ENCODE results near the gene ATF7. TPM values are rescaled to one million over a fixed set of nuclear protein-coding genes. Genes with fewer than 3 reads are reported as not detected.

ATF7 gene
- total RNA-seq, 1 donor from 2014 or later = 53.3 TPM

DNA sequence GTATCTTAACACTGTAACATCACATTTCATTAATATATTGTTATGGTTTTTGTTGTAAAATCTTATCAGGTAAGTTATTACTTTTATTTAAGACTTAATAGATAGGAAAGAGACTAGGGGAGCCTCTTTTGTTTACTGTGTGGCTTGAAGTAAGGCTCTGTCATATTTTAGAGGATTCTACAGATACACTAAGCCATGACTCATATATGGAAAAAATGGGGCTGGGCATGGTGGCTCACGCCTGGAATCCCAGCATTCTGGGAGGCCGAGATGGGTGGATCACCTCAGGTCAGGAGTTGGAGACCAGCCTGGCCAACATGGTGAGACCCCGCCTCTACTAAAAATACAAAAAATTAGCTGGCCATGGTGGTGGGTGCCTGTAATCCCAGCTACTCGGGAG lies 95.3 kb downstream of the ATF7 start:
- DNase-seq (ENCODE audit: low spot score) = no peak

DNA sequence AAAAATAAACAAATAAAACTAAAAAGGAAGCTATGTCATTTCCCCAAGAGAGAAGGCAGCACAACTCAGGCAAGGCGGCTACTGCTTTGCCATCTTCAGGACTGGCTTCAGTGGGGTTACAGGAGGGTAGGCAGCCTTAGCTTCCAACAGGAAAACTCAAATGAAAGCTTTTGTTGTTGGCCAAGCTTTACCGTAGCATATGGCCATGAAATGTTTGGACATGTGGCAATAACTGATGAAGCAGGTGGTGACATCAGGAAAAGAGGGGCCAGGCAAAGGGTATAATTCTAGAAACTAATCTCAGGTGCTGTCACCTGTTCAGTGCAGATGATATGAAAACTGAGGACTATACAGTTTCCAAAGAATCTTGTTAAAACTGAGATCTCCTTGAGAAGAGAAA lies 96.1 kb downstream of the ATF7 start:
- DNase-seq (ENCODE audit: low spot score) = no peak

- no peak for DNase-seq (ENCODE audit: low spot score)
These were observed 101.7 kb downstream of the ATF7 start for GRCh38 chr12:53524476-53524875.

GRCh38 chr12:53523131-53523530 lies 103.1 kb downstream of the ATF7 start:
- no peak for DNase-seq (ENCODE audit: low spot score)

DNA sequence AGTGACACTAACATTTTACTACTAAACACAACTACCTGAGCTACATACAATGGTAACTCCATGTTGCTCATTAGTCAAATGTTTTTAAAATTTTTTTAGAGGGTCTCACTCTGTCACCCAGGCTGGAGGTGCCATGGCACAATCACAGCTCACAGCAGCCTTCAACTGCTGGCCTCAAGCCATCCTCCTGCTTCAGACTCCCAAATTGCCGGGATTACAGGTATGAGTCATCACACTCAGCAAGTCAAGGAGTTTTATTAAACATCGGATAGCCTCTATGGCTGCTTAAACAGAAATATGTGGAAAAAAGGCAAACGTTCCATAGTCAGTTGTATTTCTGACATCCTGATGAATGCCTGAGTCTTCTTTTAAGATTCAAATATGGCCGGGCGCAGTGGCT lies 107.8 kb downstream of the ATF7 start:
- no peak for DNase-seq (ENCODE audit: low spot score)

GRCh38 chr12:53516758-53517455 lies 109.3 kb downstream of the ATF7 start:
- DNase-seq (ENCODE audit: low spot score) = no peak

- no peak for DNase-seq (ENCODE audit: low spot score)
These were observed 110.9 kb downstream of the ATF7 start for GRCh38 chr12:53515291-53515680.

- DNase-seq (ENCODE audit: low spot score) = no peak
These were observed 111.4 kb downstream of the ATF7 start for GRCh38 chr12:53514628-53515290.

- DNase-seq (ENCODE audit: low spot score) = no peak
These were observed 112.3 kb downstream of the ATF7 start for GRCh38 chr12:53513712-53514410.

DNA sequence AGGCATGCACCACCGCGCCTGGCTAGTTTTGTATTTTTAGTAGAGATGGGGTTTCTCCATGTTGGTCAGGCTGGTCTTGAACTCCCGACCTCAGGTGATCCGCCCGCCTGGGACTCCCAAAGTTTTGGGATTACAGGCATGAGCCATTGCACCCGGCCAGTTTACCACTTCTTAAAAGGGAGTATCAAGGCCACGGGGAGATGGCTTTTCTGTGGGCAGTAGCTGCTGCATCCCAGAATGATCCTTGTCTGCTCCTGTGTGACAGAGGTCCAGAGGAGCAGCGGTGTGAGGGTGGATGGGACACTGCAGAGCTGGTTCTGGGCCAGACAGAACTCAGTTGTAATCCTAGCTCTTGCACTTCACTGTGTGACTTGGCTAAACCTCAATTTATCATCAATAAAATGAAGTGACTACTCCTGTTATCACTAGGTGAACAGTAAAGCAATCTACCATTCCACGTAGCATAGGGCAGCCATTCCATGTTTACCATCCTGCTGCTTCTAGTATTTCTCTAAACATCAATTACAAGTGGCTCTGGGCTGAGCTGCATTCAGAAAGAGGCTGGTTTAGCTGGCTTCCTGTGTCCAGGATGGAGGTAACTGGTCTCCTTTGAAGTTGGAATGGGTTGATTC lies 115.9 kb downstream of the ATF7 start:
- no peak for DNase-seq (ENCODE audit: low spot score)

DNA sequence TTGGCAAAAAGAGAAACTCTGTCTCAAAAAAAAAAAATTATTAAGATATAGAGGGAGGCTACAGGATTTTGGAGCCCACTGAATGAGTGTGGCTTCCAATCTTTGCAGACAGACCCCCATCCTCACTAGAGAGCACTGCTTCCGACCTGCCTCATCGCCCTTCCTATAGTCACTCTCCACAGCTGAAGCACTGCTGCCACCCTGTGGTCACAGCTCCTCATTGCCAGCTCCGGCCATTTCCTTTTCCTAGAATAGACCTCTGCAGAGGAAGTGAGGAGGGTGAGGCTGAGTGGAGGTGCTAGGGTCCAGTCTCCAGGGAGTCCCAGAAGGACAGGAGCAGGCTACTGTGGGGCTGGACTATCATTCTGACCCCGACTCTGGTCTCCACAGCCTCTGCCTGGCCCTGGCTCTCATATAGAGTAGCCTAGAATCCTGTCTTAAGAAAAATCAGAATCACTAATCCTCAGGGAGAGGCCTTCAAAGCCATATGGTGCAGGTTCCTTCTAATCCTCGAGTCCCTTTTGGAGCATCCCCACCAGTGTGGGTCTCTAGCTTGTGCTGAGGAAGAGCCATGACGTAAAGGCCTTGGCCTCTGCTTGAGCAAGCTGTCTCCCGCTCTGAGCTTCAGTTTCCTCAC lies 117.5 kb downstream of the ATF7 start:
- peak; percentile 87 for DNase-seq (ENCODE audit: low spot score)

GRCh38 chr12:53507603-53507885 lies 118.6 kb downstream of the ATF7 start:
- DNase-seq (ENCODE audit: low spot score) = no peak

- no peak for DNase-seq (ENCODE audit: low spot score)
These were observed 119.1 kb downstream of the ATF7 start, which contains the start of gene NPFF for GRCh38 chr12:53506881-53507602. Gene NPFF, minus strand, starts transcription at chr12:53507484. Its CDS starts 10 bp downstream, at chr12:53507474.

DNA sequence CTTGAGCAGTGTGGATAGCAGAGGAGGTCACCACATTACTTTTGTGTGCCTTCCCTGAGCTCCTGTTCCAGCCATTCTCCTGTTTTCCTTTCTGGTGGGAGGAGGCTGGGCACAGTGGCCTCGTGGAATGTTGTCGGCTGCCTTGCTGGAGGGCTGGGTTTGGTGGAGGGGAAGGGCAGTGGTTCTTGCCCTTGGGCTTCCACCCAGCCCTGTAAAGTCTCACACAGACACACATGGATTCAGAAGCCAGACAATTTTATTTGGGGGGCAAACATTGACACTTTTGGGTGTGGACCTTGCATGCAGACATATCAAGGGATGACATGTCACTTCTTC lies 119.8 kb downstream of the ATF7 start:
- no peak for DNase-seq (ENCODE audit: low spot score)

DNA sequence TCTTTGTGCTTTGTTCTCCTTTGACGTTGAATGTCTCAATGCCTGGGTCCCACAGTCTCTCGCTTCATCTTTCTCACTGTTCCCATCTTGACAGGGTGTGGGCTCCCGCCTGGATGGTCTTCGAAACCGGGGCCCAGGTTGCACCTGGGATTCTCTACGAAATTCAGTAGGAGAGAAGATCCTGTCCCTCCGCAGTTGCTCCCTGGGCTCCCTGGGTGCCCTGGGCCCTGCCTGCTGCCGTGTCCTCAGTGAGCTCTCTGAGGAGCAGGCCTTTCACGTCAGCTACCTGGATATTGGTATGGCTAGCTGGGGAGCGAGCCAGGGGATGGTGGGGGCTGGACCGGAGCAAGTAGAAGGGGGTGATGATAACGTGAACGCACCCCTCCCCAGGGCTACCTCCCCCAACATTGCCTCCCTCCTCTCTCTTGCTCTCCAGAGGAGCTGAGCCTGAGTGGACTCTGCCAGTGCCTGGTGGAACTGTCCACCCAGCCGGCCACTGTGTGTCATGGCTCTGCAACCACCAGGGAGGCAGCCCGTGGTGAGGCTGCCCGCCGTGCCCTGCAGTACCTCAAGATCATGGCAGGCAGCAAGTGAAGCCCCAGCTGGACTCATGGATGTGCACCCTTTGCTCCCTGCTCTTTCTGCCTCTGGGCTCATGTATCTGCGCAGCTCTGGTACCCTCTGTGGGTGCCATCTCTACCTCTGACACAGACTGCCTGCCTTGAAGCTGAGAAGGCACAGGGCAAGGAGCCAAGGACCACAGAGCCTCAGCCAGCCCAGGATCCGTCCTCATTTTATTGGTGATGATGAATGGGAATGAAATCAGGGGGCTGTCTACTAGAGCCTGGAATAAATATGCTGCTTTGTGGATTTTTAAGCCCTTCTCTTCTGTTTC lies 120.4 kb downstream of the ATF7 start:
- no peak for DNase-seq (ENCODE audit: low spot score)

DNA sequence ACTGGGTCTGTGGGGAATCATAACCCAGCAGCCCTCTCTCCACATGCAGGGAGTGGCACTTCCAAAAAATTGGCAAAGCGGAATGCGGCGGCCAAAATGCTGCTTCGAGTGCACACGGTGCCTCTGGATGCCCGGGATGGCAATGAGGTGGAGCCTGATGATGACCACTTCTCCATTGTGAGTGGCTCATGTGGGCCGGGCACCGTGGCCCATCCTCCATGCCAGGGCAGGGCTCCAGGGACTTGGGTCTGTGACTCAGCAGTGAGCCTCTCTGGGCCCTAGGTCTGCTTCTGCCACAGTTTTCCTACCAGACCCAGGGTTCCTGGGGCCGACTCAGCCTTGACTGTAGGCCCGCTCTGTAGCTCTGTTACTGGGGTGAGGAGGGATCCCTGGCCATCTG lies 121.1 kb downstream of the ATF7 start:
- no peak for DNase-seq (ENCODE audit: low spot score)

DNA sequence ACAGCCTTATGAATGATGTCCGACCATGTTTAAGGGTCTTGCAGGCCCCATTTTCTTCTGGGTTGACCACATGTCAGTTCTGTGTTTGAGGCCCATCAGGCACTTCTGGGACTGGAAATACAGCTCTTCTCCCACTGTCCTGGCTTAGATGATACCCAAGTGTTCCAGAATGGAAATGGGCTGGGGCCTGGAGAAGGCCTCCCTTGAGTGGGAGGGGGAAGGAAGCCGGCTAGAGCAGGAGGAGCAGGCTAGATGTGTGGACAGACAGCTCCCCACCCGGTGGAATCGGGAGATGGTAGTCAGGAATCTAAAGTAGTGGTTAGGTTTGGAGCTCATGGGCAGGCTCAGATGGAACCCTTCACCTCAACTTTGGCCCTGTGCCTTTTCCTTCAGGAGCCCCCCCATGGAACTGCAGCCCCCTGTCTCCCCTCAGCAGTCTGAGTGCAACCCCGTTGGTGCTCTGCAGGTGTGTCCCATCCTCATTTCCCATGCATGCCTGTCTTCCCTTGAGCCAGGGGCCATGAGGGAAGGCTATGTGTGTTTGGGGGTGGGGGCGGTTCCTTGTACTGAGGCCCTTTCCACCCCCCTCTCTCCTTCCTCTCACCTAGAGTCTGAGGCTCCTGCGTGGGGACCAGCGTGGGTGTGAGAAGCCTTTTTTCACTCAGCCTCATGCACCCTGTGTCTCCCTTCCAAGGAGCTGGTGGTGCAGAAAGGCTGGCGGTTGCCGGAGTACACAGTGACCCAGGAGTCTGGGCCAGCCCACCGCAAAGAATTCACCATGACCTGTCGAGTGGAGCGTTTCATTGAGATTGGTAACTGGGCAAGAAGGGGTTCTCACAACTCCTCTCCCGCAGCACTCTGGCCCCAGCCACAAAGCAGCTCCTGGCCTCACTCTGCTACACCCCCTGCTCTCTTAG lies 121.9 kb downstream of the ATF7 start:
- DNase-seq (ENCODE audit: low spot score) = no peak

DNA sequence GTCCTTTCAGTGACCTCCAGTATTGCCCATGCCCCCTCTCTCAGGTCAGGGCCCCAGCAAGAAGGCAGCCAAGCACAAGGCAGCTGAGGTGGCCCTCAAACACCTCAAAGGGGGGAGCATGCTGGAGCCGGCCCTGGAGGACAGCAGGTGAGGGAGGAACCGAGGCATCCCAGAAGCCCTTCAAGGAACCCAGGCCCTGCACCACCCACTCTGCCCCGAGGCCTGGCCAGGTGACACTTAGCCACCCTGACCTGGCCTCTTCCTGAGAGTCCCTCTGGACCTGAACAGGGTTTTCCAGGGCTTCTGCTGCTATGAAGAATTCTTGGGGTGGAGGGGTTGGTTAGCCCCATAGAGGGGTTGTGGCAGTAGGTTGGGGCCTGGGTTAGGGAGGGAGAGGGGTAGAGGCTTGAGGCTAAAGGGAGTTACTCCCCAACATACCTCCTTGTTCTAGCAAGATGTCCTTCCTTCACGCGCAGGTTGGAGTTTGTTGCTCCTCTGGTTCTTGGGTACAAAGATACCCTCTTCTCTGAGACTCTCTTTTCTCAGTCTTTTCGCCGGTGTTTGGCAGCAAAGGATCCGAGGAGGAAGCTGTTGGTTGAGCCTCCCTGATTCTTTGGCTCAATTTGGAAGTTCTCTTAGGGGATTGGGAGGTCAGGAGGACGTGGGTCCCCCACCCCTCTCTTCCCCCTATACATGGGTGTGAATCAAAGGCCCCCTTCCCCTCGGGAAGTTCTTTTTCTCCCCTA lies 123.0 kb downstream of the ATF7 start:
- no peak for DNase-seq (ENCODE audit: low spot score)

DNA sequence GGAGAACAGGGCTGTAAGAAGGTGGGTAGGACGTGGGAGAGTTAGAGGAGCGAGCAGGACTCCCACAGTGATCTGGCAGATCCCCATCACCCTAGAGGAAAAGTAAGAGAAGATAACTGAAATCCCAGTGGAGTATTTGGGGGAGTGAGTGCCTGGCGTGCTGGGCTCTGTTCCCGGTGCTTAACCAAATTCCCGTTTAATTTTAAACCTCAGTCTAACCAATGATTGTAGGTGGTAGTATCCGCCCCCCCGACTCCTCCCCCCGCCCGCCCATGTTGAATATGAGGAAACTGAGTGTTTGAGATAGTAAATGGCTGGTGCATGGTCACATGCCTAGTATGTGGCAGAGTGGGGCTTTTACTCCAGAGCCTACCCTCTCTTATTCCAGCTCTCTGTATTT lies 123.9 kb downstream of the ATF7 start:
- no peak for DNase-seq (ENCODE audit: low spot score)

Data from mucosa of gallbladder (tissue), 1 donor.